ENCODE data around the gene GOLGA5.

GOLGA5 gene

DNA sequence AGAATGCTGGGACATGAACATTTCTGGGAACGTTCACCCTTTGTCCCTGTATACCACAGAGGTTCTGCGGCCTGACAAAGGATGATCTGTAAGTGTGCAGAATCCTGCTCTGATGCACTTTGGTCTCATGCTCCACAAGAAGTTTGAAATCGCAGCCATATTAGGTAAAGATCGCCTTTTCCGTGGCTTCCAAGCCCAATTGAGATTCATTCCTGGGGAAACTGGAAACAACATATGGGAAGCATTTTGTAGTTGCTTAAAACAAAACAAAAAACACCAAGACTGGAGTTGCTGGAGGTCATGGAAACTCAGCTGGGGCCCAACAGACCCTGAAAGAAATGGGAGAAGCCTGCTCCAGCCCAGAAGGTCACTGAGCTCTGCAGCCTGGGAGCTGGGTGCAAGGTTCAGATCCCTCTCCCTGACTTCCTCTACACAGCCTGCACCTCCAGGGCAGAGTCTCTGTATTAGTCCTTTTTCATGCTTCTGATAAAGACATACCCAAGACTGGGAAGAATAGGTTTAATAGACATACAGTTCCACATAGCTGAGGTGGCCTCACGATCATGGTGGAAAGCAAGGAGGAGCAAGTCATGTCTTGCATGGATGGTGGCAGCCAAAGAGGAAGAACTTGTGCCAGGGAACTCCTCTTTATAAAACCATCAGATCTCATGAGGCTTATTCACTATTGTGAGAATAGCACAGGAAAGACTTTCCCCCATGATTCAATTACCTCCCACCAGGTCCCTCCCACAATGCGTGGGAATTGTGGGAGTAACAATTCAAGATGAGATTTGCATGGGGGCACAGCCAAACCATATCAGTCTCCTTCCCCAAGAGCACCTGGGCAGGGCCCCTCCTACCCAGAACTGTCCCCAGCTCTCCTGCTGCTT lies 68.0 kb downstream of the GOLGA5 start:
- H3K4me3 ChIP-seq (replicated peaks; ENCODE audit: insufficient read depth, low read length) = no peak overlapping the region
- no peak for TF ChIP-seq GABPA (IDR thresholded peaks at IDR 0.05; ENCODE audit: low read depth)
- no peak for TF ChIP-seq CTCF (IDR thresholded peaks at IDR 0.05; ENCODE audit: insufficient read depth, low read length)
- no peak for TF ChIP-seq POLR2AphosphoS5 (IDR thresholded peaks at IDR 0.05; ENCODE audit: low read depth)
- TF ChIP-seq, protein P1, sequence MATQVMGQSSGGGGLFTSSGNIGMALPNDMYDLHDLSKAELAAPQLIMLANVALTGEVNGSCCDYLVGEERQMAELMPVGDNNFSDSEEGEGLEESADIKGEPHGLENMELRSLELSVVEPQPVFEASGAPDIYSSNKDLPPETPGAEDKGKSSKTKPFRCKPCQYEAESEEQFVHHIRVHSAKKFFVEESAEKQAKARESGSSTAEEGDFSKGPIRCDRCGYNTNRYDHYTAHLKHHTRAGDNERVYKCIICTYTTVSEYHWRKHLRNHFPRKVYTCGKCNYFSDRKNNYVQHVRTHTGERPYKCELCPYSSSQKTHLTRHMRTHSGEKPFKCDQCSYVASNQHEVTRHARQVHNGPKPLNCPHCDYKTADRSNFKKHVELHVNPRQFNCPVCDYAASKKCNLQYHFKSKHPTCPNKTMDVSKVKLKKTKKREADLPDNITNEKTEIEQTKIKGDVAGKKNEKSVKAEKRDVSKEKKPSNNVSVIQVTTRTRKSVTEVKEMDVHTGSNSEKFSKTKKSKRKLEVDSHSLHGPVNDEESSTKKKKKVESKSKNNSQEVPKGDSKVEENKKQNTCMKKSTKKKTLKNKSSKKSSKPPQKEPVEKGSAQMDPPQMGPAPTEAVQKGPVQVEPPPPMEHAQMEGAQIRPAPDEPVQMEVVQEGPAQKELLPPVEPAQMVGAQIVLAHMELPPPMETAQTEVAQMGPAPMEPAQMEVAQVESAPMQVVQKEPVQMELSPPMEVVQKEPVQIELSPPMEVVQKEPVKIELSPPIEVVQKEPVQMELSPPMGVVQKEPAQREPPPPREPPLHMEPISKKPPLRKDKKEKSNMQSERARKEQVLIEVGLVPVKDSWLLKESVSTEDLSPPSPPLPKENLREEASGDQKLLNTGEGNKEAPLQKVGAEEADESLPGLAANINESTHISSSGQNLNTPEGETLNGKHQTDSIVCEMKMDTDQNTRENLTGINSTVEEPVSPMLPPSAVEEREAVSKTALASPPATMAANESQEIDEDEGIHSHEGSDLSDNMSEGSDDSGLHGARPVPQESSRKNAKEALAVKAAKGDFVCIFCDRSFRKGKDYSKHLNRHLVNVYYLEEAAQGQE (IDR thresholded peaks at IDR 0.05; ENCODE audit: insufficient replicate concordance, low read depth) = no peak
- TF ChIP-seq SPI1 (IDR thresholded peaks at IDR 0.05; ENCODE audit: borderline replicate concordance, low read depth) = no peak
- H3K27me3 ChIP-seq (ENCODE audit: insufficient read depth, poor library complexity, severe bottlenecking) = no peaks in the 10 kb centered on the region
- H3K27ac ChIP-seq (replicated peaks) = no peak overlapping the region
- DNase-seq (ENCODE audit: low read depth in 1 of 2, low spot score in 1 of 2) = no peak

- TF ChIP-seq GABPA (IDR thresholded peaks at IDR 0.05; ENCODE audit: low read depth) (no peak), SPI1 (IDR thresholded peaks at IDR 0.05; ENCODE audit: borderline replicate concordance, low read depth) (no peak), POLR2AphosphoS5 (IDR thresholded peaks at IDR 0.05; ENCODE audit: low read depth) (no peak), CTCF (IDR thresholded peaks at IDR 0.05; ENCODE audit: insufficient read depth, low read length) (no peak)
- TF ChIP-seq, protein P1 (IDR thresholded peaks at IDR 0.05; ENCODE audit: insufficient replicate concordance, low read depth) = no peak
- Histone ChIP-seq H3K27ac (replicated peaks) (no peak overlapping the region), H3K27me3 (ENCODE audit: insufficient read depth, poor library complexity, severe bottlenecking) (no peaks in the 10 kb centered on the region), H3K4me3 (replicated peaks; ENCODE audit: insufficient read depth, low read length) (no peak overlapping the region)
- DNase-seq (ENCODE audit: low read depth in 1 of 2, low spot score in 1 of 2) = no peak
Observed at GRCh38 chr14:92863286-92864080, 69.4 kb downstream of the GOLGA5 start.

DNA sequence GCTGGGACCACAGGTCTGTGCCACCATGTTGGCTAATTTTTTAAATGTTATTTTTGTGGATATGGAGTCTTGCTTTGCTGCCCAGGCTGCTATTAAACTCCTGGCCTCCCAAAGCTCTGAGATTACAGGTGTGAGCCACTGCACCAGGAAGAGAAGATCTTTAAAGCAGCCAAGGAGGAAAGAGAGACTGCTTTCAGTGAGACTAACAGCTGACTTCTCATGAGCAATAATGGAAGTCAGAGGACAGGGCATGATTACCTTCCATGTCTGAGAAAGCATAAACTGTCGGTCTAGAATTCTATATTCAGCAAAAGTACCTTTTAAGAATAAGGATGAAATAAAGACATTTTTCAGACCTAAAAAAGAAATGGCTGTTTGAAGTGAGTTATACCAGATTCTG lies 71.6 kb downstream of the GOLGA5 start:
- TF ChIP-seq, protein P1 (IDR thresholded peaks at IDR 0.05; ENCODE audit: insufficient replicate concordance, low read depth) = no peak
- no peak for TF ChIP-seq GABPA (IDR thresholded peaks at IDR 0.05; ENCODE audit: low read depth)
- no peak for TF ChIP-seq POLR2AphosphoS5 (IDR thresholded peaks at IDR 0.05; ENCODE audit: low read depth)
- no peak for TF ChIP-seq CTCF (IDR thresholded peaks at IDR 0.05; ENCODE audit: insufficient read depth, low read length)
- no peak for TF ChIP-seq SPI1 (IDR thresholded peaks at IDR 0.05; ENCODE audit: borderline replicate concordance, low read depth)
- Histone ChIP-seq H3K27ac (replicated peaks) (no peak overlapping the region), H3K27me3 (ENCODE audit: insufficient read depth, poor library complexity, severe bottlenecking) (no peaks in the 10 kb centered on the region), H3K4me3 (replicated peaks; ENCODE audit: insufficient read depth, low read length) (no peak overlapping the region)
- no peak for DNase-seq (ENCODE audit: low read depth in 1 of 2, low spot score in 1 of 2)

All from HL-60 (cell line).